NCI-H1930 (cell line): ENCODE data around the gene MYO3A.
"Not testable (repeated sequence)": the region's sequence is repeated elsewhere in the genome, so short reads cannot be mapped to it uniquely, and the experiment has no call there.

Experiments
- DNase-seq, 2 experiments: peaks; one replicate each; lab custom pipeline; 2025; lab: John Stamatoyannopoulos, UW

MYO3A gene

DNA sequence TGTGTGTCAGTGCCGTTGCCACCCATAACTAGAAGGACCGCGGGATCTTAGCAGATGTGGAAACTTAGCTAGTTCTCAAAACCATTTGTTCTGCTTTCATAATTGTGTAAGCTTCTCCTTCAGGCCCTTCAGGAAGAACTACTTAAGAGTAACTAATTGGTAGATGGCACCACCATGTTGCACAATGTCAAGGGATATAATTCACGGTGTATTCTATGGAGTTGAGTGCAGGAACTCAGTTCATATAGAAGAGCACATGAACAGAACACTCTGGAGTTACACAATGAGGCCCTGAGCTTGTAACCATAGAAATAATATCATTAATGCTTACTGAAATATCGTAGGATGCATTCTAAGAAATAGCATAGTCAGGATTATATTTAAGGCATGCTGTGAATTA lies 156.0 kb downstream of the MYO3A start:
- DNase-seq, result no peak

DNA sequence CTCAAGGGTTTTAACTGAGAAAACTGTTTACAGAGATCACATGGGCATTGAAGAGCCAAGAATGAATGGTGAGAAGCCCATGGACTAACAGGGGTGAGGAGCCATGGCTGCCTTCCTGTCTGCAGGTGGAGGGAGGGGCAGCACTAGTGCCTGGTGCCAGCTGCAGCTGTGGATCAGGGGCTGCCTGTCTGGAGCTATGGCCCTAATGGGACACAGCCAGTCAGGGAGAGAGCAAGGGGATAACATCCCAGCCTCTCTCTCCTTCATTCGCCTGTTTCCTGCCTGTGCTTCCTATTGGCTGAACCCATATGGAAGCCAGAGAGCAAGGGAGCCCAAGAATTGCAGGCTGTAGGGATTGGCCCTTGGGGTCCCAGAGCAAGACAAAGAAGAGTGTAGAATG lies 156.7 kb downstream of the MYO3A start:
- DNase-seq, result no peak

DNA sequence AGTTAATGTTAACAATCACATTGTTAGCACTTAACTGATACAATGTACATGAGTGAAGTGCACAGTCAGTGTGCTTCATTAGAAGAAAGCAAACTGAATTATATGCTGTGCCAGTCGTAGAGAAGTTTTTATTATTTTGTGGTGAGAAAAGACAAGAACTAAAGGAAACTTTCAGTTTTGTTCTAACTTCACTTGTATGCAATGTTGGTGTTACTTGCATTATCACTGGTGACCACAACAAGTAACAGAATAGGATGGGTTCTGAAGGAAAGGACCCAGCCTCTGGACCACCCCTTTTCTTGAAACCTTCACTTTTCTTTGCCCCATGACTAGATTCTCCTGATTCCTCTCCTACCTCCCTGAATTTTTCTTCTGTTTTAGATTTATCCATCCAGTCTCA lies 159.2 kb downstream of the MYO3A start:
- DNase-seq, result no peak

DNA sequence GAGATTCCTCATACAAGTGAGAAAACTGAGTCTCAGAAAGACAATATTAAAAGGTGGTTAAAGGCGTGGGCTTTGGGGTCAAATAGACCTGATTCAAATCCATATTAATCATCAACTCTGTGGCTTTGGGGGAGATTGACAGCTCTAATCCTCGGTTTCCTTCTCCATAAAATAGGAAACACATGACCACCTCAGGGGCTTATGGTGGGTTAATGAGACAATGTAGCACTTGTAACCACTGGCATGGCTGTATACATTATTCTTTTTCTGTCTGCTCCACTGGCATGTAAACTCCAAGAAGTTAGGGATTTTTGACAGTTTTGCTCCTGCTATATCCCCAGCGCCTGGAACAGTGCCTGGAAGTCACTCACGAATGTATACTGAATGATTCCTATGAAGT lies 161.8 kb downstream of the MYO3A start:
- no peak for DNase-seq

DNA sequence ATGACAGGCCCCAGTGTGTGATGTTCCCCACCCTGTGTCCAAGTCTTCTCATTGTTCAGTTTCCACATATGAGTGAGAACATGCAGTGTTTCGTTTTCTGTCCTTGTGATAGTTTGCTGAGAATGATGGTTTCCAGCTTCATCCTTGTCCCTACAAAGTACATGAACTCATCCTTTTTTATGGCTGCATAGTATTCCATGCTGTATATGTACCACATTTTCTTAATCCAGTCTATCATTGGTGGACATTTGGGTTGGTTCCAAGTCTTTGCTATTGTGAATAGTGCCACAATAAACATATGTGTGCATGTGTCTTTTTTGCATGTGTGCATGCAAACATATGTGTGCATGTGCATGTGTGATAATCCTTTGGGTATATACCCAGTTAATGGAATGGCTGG lies 163.5 kb downstream of the MYO3A start:
- DNase-seq, result not testable (repeated sequence)

DNA sequence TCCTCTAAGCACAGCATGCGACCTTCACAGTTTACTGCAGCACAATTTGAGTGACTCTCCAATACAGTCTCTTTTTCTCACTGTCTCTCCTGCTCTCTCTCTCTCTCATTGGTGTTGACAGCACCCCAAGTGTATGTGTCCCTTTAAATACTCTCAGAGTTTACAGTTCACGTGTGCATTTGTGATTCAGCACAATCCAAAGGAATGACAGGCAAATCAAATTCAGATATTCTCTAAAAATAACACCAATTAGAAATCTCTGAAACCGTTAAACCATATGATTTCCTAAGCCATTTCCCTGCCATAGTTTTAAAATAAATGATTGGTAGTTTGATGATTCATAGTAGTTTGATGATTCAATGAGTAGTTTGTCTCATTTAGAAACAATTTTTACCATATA lies 178.5 kb downstream of the MYO3A start:
- DNase-seq, result no peak

DNA sequence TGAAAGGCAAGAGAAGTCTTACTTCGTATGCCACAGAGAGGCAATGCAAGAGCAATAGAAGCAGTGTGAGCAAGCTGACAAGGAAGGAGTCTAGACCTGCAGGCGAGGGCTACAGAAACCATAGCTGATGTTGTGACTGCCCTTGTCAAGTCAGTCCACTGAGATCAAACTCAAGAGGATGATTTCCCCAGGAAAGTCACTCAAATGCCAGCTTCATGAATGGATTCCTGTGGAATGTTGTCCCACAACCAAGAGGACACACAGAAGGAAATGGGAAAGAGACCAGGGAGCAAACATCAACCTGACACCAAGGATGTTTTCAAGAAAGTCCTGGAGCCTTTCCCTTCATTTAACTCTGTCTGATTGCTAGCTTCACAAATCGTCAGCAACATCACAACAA lies 204.6 kb downstream of the MYO3A start:
- no peak for DNase-seq

DNA sequence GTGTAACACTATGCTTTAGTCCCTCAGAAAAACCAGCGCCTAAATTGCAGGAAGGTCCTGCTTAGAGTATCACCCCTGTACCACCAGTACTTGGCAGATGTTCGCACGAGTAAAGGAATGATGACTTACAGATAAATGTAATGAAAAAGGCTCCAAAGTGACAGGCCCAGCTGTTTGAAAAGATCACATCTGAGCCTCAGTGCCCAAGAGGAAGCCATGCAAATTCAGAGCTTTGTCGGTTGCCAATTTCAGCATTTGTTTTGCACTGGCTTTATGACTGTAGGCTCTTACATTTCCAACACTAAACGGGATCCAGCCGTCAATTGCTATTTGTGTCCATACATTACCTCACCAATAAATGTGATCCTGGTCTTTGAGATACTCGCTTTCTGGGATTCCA lies 222.0 kb downstream of the MYO3A start:
- DNase-seq, result no peak

DNA sequence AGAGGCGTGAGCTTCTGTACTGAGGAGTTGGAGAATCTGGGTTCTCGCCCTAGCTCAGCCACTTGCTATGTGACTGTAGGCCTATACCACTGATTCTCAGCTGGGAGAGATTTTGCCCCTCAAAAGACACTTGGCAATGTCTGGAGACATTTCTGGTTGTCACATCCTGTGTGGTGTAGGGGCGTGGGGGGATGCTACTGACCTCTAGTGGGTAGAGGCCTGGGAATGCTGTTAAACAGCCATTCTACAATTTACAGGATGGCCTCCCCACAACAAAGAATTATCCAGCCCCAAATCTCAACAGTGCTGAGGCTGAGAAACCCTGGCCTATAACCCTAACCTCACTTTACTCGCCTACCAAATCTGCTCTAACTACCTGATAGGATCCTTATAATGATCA lies 223.7 kb downstream of the MYO3A start:
- DNase-seq, result no peak

DNA sequence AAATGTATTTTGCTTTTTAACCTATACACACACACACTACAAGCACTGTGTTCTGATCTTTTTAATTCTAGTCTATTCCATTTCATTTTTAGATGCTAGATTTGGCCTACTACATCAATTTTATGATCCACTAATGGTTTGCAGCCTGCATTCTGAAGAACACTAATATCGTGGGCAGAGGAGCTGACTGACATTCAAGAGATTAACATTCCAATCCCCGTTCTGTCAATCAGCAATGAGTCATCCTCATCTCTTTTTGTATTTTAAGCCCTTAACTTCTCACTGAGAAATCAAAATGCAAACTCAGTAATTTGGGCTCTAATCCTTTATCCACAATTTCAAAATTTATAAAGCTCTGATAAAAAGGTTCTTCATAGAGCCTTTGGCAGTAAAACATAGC lies 235.4 kb downstream of the MYO3A start:
- no peak for DNase-seq

DNA sequence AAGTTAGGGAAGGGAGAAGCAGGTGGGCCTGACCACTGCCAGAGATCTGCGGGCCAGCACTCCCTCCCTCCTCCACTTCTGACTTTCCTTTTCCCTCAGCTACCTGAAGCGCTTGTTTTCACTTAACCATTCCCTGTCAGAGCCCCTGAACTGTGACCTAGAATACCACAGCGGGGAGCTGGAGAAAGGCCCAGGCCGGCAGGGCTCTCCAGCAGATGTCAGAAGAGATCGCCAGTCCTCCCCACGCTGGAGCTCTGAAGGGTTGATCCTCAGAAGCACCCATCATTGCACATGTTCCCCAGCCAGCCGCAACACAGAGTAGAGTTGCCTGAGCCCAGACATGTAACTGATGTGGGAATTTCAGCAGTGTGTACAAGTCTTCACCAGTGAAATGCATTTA lies 238.1 kb downstream of the MYO3A start:
- DNase-seq, result no peak

DNA sequence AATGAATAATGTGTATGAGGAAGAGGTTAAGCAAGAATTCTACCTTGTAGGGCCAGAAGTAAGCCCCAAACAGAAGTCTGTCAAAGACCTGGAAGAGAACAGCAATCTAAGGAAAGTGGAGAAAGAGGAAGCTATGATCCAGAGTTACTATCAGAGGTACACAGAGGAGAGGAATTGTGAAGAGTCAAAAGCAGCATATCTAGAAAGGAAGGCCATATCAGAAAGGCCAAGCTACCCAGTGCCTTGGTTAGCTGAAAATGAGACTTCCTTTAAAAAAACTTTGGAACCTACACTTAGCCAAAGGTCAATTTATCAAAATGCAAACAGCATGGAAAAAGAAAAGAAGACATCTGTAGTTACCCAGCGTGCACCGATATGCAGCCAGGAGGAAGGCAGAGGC lies 239.8 kb downstream of the MYO3A start:
- no peak for DNase-seq

DNA sequence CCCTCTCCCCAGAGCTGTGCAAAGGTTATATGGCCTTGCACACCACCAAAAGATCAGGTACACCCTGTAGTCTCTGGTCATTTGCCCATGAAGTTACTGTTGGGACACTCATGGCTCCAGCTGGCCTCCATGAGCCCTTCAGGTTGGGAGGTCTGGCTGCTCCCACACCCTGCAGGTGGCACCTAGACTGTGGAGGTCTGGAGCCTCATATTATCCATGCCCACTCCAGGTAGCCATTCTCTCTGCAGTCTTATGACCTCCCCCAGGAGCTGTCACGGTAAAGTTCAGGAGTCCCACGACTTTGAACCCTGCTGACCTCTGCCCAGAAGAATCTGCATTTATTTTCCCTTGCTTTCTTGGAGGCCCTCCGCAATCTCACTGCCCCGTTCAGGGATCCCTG lies 243.3 kb downstream of the MYO3A start:
- DNase-seq, result no peak

DNA sequence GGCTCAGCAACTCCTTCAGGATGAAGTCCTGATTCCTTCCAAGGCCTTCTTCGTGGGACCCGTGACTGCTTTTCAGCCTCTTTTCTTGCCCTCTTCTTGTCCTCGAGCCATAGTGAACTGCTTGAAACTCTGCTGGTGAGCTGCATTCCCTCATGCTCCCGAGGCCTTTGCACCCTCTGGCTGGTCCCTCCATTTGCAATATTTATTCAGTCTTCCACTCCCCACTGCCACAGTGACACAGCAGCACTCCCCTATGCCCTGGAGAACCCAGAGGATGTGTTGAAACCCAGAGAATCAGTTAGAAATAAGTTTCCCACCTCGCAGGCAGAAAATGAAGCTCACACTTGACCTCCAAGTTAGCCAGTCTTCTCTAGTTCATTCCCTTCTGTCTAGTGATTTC lies 260.2 kb downstream of the MYO3A start:
- no peak for DNase-seq

DNA sequence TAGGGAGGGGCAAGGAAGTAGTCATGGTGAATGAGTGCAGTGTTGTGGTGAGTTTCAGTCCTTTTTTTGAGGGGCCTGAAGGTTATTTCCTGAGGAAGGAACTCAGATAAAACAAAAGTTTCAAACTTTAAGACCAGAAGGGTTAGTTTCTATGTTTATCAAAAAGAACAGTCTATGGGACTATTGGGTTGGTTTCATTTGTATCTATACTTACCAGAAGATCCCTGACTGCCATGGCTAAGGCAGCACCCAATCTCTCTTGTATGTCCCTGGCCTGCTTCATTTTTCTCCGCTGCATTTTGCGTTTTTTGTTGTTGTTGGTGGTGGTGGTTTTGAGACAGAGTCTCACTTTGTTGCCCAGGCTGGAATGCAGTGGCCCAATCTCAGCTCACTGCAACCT lies 263.2 kb downstream of the MYO3A start:
- no peak for DNase-seq

DNA sequence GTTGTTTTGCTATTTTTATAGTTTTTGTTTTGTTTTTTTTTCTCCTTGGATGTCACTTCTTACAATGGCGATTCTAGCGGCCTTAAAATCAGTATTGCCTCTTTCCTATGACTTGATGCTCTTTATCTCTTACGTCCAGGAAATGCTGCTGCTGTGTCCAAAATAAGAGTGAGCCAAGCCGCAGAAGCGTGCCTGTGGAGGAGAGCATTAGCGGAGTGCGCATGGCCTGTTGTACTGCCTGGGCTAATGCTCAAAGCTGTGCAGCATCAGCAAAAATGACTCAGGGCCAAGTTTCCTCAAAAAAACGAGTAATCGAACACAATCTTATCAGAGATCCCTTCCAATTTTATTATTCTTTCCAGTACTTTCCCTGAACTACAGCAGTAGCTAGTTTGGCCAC lies 264.1 kb downstream of the MYO3A start:
- no peak for DNase-seq

DNA sequence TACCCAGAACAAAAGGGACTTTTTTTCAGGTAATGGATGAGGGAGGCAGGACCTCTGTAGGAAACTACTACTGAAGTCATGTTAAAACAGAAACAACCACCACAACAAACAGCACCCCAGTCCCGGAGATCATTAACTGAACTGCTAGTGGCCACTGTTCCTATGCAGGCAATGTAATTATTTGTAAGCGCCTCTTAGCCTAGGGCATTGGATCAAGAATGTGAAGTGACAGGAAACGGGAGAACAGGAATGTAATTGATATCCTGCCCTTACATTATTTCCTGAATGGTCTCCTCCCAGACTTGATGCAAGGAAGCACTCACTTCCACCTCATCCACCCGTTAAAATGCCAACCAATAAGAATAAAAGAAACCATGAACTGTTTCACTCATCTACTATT lies 265.8 kb downstream of the MYO3A start:
- DNase-seq, result no peak

DNA sequence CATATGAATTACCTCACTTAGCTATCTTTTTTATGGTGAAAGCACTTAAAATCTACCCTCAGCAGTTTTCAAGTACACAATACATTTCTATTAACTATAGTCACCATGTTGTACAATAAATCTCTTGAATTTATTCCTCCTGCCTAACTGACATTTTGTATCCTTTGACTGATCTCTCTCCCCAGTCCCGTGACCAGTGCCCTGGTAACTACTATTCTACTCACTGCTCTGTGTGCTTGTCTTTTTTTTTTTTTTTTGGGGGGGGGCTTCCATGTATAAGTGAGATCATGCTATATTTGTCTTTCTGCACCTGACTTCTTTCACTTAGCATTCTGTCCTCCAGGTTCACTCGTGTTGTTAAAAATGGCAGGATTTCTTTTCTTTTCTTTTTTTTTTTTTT lies 271.2 kb downstream of the MYO3A start:
- no peak for DNase-seq

DNA sequence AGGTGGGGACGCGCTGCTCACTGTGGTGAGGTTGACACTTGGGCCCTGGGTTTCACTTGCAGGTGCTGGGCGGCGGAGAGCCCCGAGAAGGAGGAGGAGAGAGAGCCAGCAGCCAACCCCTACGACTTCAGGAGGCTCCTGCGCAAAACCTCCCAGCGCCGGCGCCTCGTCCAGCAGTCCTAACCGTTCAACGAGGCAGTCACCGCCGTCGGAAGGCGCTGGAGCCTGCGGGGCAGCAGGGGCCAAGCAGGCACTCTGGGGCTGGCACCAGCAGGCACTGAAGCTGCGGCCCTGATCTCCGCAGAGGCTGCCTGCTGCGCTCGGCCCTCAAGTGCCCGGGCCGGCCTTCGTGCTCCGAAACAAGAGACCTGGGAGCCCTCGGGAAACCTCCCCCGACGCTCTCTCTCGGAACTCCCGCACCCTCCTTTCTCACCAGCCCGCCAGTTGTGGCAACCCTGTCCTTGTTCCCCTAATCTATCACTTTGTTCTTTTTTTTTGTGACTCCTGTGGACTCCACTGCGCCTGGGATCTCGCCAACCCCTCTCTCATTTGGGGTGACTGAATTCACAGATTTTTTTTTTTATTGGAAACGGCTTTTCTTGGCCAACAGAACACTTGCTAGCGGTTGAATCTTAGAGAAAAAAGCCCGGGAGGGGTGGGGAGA lies 277.9 kb downstream of the MYO3A start:
- no peak for DNase-seq

DNA sequence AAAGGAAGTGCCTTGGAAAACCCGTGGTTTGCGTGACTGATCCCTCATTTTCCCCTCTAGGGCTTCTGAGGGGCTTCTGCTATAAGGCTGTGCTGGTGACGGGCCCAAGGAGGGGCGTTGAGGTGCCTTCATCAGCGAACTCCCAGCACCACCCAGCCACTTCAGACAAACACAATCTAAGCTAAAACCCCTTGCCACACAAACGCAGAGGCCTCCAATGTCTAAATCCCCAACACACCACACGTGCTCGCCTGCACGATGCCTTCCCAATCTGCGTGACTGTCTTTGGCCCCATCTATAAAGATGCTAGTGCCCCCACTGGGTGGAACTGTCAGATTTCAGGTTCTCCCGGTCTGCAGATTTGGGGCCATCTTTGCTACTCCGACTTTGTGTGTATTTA lies 278.5 kb downstream of the MYO3A start:
- no peak for DNase-seq

DNA sequence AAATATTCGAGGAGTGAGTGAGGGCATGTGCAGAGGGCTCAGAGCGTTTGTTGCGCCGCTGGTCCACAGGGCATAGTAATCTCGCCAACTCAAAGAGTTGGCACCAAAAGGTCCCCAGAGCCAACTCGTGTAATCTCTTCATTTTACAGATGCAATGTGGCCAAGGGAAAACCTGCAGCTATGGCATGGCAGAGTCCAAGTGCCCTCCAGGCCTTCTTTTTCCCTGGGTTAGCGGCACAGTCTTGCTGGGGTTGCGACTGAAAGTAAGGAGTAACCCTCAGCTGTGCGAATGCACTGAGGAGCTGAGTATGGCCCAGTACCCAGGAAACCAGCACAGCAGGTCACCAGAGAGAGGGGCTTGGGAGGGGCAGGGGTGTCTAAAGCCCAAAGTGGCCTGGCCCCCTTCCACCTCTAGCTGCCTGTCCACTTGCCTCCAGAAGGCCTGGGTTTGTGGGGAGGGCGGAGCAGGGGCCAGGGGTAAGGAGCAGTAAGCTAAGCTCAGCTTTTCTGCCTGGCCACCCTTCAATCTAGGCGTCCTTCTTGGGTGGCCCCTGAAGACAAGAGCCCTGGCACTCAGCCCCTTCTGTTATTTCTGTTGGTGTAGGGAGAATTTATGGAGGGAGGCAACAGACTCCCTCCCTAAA lies 279.2 kb downstream of the MYO3A start:
- no peak for DNase-seq

DNA sequence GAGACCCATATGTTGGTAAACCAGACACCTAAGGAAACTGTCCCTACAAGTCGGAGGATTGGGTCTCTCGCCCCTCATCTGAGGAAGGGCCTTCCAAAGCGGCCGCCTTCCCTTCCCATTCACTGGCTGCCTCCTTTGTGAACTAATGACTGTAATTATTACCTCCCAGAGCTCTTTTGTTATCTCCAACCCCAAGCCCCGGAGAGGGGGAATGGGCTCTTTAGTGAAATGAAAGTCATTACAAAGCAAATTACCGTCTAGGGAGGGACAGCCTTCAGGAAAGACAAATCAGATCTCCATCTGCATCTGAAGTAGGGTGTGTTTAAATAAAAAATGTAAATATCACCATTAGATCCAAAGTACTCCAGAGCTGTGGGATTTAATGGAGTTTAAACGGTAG lies 280.0 kb downstream of the MYO3A start:
- DNase-seq, result peak; percentile 20 to 37

DNA sequence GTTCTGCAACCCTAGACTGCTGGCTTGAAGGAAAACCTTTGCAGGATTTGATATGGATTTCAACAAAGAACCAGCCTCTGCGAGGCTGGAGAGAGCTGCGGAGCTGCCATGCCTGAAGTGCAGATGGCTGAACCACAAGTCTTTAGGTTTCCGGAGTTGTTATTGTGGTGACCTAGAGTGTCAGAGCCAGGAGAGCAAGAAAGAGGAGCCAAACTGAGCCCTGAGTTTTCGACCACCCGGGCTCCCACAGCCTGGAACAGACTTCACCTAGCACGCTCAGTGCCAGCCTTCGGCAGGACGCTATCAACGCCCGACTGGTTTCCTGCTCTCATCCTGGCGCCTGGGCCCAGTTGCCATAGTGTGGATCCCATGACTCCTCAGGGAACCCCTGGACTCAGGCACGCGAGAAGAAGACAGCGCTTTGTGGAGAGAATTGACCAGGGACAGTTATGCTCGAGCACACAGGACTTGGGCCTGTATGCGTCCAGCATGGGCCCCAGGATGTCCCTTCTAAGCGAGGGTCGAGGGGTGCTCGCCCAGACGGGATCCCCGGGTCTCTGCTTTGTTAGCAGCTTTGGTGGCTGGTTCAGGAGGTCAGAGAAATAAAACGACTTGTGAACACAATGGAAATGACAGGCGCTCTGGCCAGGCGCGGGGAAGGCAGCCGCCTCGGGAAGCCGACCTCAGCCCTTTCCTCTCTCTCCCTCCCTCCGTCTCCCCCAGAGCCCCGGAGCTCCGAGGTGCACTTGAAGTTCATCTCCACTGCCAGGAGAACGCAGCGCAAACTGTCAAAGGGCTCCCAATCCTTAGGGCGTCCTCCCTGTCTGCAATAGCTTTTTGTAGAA lies 280.7 kb downstream of the MYO3A start:
- DNase-seq, result no peak
